Caki2 (cell line): ENCODE results near the gene ABT1. TPM values are rescaled to one million over a fixed set of nuclear protein-coding genes. Genes with fewer than 3 reads are reported as not detected.
A peak's percentile ranks its signal among the peaks of the same experiment; 100 is the strongest.

Source experiments
- DNase-seq: peaks from one replicate; pipeline ENCODE4 v3.0.0-alpha.2; 2015; ENCODE audit warnings: low read depth
- in situ Hi-C: cut with HindIII; loops from 2 replicates; pipeline ENCODE4 v1.10.0; 2016; ENCODE audit warnings: low sequenced_read_pairs, low pct_unique_long_range_greater_than_20kb, mixed read lengths
- total RNA-seq: library from RNA; depleted of rRNA; stranded (reverse); fragments of >200 nt; shearing (Covaris generic); gene quantifications from 2 replicates; pipeline ENCODE4 v1.2.3, GENCODE V29; 2014; ENCODE audit warnings: low replicate concordance

ABT1 gene
- total RNA-seq, 1 experiment from 2014 or later: 24.0 TPM

DNA sequence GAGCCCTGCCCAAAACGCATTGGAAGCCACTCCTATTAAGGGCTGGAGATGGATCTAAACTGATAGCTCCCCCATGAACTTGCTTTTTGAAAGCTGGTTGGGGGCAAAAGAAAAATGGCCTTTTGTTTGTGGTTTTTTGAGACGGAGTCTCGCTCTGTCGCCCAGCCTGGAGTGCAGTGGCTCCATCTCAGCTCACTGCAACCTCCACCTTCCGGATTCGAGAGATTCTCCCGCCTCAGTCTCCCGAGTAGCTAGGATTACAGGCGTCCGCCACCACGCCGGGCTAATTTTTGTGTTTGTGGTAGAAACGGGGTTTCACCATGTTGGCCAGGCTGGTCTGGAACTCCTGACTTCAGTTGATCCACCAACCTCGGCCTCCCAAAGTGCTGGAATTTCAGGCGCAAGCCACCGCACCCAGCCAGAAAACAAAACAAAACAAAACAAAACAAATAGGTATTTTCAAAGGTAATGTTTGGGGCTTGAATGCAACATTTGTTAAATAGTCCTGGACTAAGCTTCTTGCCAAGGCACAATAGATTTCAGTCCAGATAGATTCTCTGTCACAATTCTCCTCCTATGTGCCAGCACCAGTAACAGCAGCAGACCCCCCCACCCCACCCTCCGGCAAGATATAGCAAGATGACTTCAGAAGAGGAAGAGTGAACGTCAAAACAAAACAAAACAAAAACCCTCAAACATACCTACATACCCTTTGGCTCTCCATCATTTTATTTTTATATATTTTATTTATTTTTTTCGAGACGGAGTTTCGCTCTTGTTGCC lies 26.5 kb upstream of the ABT1 start:
- no peak for DNase-seq
- in situ Hi-C loops: no loop called here

DNA sequence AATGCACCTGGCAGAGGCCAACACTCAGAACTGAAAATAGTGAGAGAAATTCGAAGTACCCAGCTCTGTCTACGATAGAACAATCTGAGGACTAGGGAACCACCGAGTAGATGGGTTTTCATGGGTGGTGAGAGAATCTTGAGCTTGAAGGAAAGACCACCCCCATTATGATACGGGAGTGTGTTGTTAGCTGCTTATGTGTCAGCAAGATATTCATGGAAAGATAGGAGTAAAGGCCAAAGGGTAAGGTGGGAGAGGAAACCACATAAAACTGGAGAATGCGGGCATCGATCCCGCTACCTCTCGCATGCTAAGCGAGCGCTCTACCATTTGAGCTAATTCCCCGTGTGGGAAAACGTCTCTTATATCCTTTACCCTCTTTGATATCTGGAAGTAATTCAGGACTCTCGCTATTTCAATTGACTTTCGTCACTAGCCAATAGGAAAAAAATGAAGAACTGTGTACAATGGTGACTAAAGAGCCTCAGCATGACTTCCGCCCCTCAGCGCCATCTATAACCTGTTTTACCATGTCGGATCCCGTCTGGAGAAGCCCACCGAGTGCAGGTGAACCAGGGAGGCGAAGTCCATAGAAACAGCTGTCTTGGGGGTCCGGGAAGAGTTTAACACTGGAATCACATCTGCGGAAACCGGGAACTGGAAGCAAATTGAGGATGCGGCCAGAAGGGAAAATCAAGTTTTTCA lies 25.0 kb upstream of the ABT1 start:
- in situ Hi-C loops: no loop called here
- DNase-seq: peak; percentile 97

DNA sequence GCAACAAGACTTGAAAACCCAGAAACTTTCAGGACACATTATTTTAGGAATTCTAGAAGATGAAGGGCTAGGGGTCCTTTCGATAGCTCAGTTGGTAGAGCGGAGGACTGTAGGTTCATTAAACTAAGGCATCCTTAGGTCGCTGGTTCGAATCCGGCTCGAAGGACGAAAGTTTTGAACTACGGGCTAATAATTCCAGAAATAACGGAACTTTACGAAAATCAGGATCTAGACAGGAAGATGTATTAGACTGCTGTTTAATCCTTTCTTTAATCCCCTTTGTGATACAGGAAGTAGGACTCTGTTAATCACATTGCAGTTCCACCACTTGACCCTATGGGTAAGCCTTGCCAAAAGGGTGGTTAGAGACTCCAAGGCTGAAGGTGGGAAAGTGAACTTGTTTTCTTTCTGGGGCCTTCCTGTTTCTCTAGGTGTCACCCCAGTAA lies 21.2 kb upstream of the ABT1 start:
- in situ Hi-C loops: no loop called here

DNA sequence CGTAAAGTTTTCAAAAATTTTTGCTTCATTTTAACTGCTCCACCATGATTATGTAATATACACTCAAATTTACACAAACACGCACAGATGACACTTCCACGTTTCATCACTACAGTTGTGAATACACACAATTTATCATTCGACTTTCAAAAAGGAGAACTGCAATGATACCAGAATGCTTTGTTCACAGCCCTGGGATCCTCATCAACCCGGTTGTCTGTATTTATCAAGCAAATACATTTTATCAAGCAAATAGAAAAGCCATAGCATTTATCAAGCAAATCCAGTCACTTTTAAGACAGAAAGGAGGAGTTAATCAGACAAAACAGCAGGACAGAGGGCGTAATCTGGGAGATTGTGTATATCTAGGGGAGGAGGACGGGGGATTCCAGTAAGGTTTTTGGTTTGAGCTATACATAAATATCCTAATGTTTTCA lies 20.3 kb upstream of the ABT1 start:
- no peak for DNase-seq
- in situ Hi-C loops: no loop called here

More for the DNA sequence above, 21.2 kb upstream of the ABT1 start:
- DNase-seq: no peak

DNA sequence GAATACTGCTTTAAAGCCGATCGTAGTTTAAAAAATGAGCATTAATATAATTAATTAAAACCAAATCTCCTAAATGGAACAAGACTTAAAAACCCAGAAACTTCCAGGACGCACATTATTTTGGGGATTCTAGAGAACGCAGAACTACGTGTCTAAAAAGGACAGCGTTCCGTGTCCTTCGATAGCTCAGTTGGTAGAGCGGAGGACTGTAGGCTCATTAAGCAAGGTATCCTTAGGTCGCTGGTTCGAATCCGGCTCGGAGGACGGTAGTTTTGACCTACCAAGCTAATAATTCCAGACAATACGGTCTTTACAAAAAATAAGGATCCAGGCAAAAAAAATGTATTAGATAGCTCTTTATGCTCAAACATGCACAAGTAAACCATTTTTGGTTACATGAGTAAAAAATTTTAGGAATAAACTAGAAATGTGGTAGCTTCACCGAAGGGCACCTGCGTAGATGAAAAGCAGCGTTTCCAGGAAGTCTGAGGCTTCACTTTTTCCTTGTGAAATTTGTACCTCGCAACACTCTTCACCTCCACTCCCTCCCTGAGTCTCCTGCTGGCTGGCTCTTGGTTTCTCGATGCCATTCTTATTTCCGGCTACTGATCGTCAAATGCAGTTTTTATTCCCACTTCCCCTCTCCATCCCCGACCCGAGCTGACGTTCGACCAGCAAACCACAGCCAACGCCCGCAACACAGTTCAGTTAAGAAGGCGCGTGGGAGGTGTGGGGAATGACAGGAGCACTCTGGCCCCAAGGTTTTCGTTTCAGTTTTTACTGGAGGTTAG lies 19.6 kb upstream of the ABT1 start:
- DNase-seq: peak; percentile 46
- in situ Hi-C loops: no loop called here

DNA sequence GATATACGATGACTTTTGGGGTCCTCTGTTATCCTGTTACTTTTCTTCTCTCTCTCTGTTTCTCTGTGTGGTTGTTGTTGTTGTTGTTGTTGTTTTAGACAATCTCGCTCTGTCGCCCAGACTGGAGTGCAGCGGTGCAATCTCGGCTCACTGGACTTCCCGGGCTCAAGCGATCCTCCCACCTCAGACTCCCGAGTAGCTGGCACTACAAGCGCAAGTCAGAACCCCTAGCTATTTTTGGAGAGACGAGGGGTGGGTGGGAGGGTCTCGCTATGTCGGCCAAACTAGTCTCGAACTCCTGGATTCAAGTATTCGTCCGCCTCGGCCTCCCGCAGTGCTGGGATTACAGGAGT lies 19.1 kb upstream of the ABT1 start:
- in situ Hi-C loops: no loop called here
- no peak for DNase-seq

DNA sequence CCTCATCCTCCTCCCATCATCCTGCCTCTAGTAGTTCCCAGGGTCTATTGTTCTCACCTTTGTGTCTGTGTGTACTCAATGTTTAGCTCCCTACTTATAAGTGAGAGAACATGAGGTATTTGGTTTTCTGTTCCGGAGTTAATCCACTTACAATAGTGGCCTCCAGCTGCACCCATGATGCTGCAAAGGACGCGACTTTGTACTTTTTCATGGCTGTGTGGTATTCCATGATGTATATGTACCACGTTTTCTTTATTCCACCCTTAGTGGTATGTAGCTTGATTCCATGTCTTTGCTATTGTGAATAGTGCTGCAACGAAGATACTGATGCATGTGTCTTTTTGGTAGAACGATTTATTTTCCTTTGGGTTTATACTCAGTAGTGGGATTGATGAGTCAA lies 18.5 kb upstream of the ABT1 start:
- DNase-seq: no peak
- in situ Hi-C loops: no loop called here

DNA sequence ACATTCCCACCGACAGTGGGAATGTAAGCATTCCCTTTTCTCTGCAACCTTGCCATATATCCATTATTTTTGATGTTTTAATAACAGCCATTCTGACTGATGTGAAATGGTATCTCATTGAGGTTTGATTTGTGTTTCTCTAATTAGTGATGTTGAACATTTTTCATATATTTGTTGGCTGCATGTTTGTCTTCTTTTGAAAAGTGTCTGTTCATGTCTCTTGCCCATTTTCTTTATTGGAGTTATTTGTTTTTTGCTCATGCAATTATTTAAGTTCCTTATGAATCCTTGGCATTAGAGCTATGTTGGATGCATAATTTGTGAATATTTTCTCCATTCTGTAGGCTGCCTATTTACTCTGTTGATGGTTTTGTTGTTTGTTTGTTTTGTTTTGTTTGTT lies 18.0 kb upstream of the ABT1 start:
- DNase-seq: no peak
- in situ Hi-C loops: no loop called here

DNA sequence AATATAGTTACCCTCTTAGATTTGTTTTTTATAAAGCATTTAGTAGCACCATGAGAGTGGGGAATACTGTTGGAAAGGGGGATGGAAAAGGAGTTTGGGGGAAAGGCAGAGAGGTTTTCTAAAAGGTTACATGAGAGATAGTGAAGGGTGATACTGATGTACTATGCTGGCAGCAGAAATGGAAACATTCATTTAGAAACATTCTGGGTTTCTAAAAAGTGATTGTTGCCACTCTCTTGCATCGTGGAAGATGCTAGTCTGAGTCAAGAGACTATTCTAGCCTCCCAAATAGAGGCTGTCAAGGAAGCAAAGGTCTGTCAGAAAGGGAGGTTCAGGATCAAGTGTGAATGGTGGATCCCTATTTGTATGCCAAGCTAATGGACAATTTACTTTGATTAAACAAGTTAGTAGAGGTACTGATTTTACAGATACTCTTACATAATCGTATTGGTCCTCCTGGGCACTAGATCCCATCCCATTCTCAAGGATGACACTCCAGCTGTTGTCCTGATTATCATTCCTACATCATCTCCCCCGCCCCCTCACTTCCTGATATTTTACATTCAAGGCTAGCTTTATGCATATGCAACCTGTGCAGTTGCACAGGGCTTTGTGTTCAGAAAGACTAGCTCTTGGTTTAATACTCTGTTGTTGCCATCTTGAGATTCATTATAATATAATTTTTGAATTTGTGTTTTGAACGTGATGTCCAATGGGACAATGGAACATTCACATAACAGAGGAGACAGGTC lies 15.4 kb upstream of the ABT1 start:
- in situ Hi-C loops: no loop called here
- no peak for DNase-seq

DNA sequence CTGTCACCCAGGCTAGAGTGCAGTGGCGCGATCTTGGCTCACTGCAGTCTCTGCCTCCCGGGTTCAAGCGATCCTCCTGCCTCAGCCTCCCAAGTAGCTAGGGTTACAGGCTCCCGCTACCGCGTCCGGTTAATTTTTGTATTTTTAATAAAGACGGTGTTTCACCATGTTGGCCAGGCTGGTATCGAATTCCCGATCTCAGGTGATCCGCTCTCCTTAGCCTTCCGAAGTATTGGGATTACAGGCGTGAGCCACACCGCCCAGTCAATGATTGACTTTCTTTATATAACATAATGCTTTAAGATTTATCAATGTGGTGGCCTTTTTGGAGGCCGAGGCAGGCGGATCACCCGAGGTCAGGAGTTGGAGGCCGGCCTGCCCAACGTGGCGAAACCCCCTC lies 7.8 kb upstream of the ABT1 start:
- in situ Hi-C loops: no loop called here
- no peak for DNase-seq

DNA sequence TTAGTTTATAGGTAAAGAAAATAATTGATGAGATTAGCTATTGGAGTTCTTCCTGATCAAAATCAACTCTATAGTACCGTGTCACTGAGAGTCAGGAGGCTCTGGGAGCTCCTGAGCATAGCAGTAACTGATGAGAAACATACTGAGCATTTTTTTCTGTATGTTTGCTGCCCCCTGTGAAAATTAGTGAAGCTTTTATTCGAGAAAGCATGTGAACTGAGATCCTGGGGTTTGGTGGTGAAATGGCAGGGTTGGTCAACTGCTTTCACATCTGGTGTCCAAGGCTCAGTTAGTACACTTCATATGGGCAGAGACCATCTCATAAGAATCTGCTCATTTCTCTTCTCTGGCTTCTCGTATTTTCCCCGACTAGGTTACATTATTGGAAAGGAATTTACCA lies 4.1 kb upstream of the ABT1 start:
- DNase-seq: peak; percentile 22
- in situ Hi-C loops: no loop called here

DNA sequence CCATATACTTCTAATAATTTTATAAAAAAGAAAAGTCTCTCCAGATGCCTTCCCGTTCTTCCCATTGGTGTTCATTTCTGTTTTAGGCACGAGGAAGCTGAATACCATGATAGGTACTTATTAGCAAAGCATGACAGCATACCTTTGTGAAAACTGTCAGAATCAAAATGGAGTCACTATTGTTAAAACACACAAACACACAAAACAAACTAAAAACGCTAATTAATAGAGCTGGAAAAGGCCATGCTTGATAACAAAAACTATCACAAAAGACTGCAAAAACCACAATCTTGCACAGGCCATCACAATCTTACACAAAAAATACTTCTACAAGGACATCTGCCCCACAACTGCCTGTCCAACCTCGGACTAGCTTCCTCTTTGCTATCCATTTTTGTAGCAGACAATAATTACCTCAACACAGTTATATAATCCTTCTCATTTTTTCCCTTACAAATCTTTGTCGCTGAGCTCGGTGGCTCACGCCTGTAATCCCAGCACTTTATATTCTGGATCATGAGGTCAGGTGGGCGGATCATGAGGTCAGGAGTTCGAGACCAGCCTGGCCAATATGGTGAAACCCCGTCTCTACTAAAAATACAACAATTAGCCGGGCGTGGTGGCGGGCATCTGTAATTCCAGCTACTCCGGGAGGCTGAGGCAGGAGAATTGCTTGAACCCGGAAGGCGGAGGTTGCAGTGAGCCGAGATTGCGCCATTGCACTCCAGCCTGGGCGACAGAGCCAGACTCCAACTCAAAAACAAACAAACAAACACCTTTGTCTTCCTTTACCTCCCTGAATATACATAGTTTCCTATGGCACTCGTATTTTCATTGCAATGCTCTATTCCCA lies 3.2 kb upstream of the ABT1 start:
- in situ Hi-C loops: no loop called here
- no peak for DNase-seq

DNA sequence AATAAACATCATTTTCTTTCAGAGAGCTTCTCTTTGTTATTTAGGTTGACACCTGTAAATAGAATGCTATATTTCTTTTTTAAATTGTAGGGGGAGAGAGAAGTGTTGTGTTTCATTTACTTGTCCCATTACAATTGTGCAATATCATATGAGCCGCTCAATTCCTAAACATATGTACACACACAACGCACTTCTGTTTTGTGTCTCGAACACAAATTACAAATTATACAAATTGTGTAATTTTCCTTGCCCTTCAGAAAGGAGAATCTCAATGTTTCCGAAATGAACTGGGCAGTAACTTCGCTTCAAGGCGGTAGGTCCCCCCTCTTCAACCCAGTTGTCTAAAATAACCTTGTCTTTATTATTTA lies 2.6 kb upstream of the ABT1 start:
- in situ Hi-C loops: no loop called here

DNA sequence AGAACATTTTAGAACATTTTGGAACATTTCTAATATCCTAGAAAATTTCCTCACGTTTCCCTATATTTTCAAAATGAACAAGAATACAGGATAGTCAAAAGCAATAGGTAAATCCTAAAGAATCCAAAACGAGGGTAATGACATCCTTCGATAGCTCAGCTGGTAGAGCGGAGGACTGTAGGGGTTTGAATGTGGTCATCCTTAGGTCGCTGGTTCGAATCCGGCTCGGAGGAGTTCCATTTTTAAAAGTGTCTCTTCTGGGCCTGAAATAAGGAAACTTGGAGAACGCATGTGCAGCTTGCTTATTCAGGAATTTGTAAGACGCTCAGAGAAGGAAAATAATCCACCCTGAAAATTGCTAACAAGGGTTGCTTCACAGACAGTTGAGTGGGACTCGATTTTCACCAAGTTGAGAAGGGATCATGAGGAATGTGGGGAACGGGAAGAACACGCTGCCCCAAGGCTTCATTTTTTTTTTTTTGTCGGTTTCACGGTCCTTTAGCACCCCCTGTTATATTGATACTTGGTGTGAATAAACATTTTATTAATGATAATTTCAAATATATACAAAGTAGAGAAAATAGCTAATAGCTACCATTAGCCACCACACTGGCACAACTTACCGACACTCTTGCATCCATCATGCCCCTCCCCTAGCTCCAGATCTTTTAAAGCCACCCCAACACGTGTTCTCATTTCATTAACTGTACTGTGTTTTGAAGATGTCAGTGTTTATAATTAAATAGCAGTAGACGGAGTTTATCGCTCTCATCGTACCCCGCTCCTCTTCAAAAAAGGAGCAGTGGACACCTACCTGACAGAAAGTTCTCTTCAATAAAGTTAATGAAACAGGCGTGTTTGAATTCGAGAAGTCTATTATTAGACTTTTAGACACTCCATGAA lies 1.8 kb upstream of the ABT1 start:
- in situ Hi-C loops: no loop called here
- peak; percentile 59 for DNase-seq

More for the DNA sequence above, 2.6 kb upstream of the ABT1 start:
- no peak for DNase-seq

DNA sequence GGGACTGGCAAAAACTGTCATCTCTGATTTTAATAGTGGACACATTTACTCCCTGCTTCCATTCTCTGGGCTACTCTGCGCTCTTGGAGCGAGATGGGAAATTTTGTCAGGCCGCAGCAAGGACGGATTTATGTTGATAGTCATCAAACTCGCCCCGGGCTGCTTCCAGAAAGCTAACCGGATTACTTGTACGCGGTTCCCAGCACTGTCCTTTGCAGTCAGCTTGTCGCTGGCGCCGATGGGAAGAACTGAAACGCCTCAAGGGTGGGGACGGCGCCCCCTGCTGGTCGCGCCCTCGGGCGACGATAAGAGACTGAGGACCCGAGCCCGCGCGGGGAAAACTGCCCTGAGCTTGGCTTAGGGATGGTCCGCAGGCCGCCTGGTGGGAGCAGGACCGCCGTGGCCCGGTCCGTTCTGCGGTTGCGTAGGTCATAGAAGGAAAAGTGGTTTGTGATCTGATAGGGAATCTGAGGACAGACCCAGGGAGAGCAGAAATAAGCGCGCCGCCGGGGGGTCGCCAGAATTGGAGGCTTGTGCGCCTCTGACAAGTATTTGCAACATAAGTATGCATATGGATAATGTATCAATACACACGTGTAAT lies 984 bp upstream of the ABT1 start:
- peak; percentile 80 for DNase-seq
- in situ Hi-C loops: no loop called here

DNA sequence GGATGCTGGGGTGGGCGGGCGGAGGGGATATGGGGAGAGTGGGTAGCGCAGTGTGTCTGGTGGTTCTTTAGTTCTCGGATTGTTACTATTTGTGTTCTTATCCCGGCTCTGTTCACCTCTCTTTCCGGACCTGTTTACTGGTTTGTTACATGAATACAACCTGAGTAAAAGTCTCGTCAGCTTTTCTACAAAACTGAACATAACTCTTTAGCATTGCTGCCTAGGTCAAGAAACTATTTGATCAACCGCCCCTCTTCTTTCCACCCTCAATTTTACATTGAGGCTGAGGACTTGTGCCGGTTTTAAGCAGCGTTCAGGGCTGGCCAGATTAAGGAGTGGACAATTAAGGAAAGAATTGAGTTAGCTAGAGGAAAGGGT lies 625 bp downstream of the ABT1 start:
- in situ Hi-C loops: no loop called here
- no peak for DNase-seq
